ENCODE measurements around the gene EEF1G.
"Not testable (repeated sequence)": the region's sequence is repeated elsewhere in the genome, so short reads cannot be mapped to it uniquely, and the experiment has no call there.

EEF1G gene

GRCh38 chr11:62553839-62554361, 19.8 kb downstream of the EEF1G start:
- no peak for DNase-seq

GRCh38 chr11:62553080-62553838, 20.4 kb downstream of the EEF1G start:
- no peak for DNase-seq

DNA sequence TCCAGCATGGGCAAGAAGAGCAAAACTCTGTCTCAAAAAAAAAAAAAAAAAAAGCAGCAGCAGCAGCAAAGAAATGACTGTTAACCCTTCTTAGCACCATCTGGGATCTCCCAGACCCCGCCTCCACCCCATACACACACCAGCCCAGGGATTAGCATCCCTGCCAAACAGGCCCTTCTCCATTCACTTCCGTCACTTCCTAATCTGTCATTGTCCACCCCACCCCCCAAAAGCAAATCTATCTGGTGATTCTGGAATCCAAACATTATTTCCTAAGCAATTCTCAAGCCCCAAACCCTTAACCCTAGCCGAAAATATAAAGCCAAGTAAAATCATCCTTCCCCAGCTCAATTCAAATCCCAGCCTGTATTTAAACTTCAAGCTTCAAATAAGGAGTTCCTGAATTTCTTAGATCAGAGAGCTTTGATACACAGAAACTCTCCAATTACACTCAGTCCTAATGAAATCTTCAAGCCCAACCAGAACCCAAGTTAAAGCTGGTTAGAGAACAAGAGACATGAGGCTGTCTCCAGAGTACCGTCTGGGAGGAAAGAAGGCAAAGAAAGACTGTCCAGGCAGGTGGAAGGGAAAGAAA, 21.1 kb downstream of the EEF1G start:
- no peak for DNase-seq

DNA sequence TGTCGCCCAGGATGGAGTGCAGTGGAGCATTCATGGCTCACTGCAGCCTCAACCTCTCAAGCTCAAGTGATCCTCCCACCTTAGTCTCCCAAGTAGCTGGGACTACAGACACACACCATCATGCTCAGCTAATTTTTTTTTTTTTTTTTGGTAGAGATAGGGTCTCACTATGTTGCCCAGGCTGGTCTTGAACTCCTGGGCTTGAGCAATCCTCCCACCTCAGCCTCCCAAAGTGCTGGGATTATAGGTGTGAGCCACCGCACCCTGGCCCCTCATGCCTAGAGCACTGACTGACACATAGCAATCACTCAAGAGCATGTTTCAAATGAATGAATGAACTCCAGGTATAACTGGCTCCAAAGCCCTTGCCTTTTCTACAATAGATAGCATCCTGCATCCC, 23.2 kb downstream of the EEF1G start:
- not testable (repeated sequence) for DNase-seq

GRCh38 chr11:62548545-62549335, 25.0 kb downstream of the EEF1G start:
- DNase-seq: no peak

- DNase-seq: no peak
These were observed 25.9 kb downstream of the EEF1G start for GRCh38 chr11:62547691-62548281.

GRCh38 chr11:62546929-62547625, 26.6 kb downstream of the EEF1G start:
- no peak for DNase-seq

GRCh38 chr11:62546244-62546928, 27.3 kb downstream of the EEF1G start, which contains the start of gene AHNAK:
Gene AHNAK, minus strand, starts transcription at chr11:62546806. Its CDS starts 10,708 bp downstream, at chr11:62536098.
- DNase-seq: no peak

- no peak for DNase-seq
These were observed 28.1 kb downstream of the EEF1G start for GRCh38 chr11:62545437-62546243.

- DNase-seq: no peak
These were observed 28.9 kb downstream of the EEF1G start for GRCh38 chr11:62544581-62545436.

GRCh38 chr11:62543680-62544444, 29.8 kb downstream of the EEF1G start:
- DNase-seq: no peak

DNA sequence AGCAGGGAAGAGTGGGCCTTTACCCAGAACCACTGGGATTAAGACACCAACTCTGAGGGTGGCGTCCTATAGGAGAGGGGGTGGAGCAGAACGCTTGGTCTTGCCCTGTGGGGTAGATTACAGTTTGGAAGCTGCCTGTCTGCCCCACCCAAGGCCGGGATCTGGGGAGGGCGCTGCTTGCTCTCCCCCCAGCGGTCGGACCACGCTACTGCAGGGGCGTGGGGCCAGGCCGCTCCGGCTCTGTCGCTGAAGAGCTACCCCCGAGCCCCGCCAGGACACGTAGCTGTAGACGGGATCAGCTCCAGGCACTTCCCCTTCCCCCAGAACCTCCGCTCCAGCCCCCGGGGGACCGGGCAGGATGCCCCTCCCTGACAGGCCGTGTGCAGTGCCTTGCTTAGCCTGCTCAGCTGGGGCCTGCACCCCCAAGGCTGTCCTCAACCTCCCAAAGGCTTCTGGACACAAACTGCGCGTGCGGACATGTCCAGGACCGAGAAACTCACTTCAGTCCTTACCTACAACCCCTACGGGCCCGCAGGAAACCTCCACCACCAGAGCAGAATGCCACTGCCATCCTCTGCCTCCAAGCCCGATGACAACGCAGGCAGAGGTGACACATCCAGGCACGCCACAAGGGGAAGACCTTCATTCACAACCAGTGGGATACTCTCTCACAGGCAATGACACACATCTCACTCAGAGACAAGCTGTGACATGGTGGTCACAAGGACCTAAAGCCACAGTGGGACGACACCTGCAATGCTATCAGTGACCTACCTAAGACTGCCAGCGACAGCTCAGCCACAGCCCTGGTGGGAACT, 30.7 kb downstream of the EEF1G start:
- peak; percentile 62 for DNase-seq

DNA sequence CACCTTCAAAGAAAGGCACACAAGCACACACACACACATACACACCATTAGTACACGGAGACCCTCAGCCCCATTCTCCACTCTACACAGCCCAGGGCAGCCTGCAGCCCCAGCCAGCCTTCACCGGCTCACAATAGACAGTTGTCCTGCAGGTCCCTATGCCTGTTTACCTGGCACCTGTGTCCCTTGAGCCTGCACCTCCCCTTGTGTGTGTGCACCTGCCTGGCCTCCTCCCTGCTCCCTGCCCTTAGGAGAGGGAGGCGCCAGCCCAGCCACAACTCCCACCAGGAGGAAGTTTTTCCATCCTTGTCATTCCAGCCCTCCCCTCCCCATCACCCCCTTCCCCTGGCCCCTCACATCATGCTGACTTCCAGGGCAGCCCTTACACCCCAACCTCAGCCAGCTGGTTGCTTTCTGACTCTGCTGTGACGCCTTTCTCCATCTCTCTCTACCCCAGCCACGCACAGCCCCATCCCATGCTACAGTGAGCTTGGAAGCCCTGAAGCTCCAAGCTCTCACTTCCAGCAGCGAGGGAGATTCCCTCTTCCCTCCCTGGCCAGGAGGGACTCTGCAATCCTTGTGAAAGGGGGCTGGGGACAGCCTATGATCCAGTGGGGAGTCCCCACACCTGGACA, 31.5 kb downstream of the EEF1G start:
- peak; percentile 68 for DNase-seq

DNA sequence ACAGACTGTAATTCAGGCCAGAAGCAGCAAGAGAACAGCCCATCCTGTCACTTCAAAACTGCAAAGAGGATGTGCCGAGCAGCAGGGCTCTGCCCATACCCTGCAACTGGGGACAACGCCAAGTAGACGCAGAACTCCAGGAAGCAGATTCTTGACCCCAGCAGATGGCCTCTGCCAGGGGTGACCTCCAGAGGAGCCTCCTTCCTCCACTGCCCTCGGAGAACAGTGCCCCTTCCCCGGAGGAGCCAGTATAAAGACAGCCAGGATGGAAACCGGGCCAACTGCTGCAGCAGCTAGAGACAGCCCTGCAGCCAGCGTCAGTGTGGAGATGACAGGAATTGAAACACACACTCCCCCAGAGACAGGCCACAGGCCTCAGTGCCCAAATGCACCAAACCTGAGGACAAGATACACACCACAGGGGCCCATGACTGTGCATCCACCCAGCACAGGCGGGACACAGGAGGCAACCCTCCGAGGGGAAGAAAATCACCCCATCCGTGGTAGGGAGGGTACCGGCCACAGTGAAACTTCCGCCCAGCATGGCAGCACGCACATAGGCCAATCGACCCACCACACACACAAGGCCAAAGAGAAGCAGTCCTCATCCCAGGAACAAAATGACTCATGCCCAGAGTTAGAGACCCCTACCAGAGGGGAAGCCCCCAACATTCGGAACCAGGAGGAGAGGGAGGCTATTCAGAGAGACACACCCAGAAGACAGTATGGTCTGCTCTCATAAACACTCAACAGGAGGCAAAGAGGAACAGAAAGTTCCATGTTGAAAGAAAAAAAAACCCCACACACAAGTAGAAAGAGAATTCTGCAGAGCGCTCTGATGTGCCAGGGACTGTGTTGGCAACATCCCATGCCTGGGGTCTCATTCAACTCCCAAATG, 32.6 kb downstream of the EEF1G start:
- DNase-seq: no peak

GRCh38 chr11:62539238-62539925, 34.3 kb downstream of the EEF1G start:
- DNase-seq: peak; percentile 17
